Stimulated activated CD8-positive, alpha-beta memory T cell treated with anti-CD3 and anti-CD28 coated beads, Interleukin-15, amount 100 ng/mL, for 1 hour (primary cell): ENCODE data around the gene BPIFB1.

Experiments used
- DNase-seq: peaks from one replicate; pipeline ENCODE4 v3.0.0-alpha.2; 2020; ENCODE audit warnings: low read depth

Gene BPIFB1

DNA sequence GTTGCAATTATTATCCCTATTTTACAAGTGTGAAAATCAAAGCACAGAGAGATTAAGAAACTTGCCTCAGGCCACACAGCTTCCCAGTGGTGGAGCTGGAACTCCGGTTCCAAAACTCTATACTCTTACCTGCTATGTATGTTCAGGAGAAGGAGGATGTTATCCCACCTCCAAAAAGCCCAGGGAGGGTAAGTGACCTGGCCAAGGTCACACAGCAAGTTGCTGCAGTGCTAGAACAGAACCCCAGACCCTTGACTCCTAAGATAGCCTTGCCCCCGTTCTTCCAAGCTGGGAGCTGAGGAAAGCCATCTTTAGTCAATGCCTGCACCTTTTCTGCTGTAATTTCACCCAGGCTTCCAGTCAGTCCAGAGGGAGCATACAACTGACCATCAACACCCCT, 42.3 kb downstream of the BPIFB1 start:
- no peak for DNase-seq

DNA sequence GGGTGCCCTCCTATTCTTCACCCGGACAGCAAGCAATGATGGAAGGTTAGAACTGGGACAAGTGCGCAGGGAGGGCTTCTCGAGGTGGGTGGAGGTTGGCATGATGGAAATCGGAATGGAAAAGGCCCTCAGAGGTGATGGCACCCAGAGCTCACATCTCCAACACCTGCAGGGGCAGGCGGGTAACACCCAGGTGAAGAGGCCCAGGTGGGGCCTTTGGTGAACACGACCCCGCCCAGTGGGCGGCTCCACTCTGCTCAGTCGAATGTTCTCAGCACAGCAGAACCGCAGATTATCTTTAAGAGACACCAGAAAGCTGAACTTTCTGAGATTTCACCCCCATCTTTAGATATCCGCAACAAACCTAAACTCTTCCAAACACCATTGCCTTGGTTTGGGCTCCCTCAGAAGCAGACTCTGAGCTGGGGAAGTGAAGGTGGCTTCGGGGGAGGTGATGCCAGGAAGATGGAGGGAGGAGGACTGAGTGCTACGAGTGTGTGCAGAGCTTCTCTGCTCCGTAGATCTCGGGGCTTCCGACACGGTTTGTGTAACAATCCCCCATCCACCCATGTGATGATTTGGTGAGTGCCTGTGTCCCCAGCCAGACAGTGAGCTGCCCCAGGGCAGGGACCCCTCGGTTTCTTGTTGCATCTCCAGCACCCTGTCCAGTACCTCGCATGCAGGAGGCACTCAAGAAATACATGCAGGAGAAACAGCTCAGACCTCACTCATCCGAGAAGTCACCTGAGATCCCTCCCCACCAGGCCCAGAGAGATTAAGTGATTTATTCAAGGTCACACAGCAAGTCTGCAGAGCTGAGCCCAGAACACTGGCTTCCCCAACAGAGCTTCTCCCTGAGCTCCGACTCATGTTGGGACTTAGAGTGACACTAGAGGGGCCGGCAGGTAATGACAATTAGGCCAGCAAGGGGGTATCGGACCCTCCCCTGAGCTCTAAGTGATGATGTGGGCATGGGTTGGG, 45.4 kb downstream of the BPIFB1 start:
- DNase-seq: no peak

DNA sequence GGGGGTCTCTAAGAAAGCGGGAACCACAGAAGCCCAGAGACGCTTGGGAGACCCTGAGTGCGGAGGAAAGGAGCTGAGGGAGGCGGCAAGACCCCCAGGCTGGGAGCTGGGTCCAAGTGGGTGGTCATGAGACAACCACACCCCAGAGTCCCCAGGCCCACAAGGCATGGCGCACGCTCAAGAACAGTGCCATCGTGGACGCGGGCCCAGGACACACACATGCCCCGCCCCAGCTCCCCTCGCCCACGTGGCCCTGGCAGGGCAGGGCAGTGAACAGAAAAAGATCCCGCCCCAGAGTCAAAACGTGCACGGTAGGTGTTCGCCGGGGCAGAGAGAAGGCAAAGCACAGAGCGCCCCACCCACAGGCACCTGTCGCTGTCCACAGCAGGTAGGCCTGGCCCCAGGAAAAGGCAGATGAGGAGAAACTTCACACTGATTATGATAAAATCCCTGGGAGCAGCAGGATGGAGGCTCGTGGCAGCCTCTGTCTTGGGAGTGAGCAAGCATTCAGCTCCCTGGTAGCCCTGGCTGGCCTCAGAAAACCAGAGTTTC, 50.0 kb downstream of the BPIFB1 start:
- DNase-seq: no peak

DNA sequence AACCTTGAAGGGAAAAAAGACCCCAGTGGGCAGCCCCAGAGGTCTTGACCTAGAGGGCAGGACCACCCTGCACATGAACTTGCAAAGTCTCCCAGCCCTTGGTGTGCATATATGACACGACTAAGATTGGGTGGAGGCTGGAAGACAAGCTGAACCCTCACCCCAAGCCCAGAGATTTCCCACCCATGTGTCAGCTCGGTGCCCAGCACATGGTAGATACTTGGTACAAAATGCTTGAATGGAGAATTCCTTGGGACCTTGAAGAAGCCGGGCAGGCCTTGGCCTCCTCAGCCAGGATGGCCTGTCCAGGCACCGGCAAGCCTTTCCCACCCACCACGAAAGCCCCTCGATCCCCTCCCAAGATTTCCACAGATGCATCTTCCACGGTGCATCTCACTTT, 50.6 kb downstream of the BPIFB1 start:
- no peak for DNase-seq

DNA sequence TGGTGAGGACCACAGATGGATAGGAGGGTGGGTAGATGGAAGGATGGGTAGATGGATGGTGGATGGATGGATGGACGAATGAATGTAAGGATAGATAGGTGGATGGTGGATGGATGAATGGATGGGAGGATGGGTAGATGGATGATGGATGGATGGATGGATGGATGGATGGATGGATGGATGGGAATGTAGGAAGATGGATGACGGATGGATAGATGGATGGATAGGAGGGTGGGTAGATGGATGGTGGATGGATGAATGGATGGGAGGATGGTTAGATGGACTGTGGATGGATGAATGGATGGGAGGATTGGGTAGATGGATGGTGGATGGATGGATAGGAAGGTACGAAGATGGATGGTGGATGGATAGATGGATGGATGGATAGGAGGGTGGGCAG, 51.1 kb downstream of the BPIFB1 start:
- no peak for DNase-seq

DNA sequence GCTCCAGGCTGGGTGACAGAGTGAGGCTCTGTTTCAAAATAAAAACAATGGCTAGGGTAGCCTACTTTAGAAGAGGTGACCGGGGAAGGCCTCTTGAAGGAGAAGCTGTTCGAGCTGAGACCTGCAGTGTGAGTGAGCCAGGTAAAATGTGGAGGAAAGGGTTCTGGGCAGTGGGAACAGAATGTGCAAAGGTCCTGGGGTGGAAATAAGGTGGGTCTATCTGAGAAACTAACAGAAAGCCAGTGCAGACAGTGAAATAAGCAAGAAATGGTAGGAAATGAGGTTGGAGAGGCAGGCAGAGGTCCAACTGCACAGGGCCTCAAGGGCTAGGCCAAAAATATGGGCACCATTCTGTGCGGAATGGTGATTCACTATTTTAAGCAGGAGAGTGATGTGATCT, 53.4 kb downstream of the BPIFB1 start:
- DNase-seq: no peak

DNA sequence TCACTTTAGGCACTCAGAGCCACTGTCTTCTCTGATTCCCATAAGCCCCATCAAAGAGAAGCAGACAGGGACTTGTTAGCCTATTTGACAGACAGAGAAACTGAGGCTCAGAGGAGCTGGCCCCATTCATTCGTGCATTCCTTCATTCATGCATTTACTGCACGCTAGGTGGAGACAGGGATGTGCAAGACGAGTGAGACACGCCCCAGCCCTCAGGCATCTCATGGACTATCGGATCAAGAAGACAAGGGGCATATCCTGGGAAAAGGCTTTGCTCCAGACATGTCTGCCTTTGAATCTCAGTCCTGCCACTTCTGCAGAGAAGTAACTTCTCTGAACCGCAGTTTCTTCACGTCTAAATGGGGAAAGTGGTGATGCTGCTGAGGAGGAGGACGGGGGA, 54.1 kb downstream of the BPIFB1 start:
- no peak for DNase-seq

DNA sequence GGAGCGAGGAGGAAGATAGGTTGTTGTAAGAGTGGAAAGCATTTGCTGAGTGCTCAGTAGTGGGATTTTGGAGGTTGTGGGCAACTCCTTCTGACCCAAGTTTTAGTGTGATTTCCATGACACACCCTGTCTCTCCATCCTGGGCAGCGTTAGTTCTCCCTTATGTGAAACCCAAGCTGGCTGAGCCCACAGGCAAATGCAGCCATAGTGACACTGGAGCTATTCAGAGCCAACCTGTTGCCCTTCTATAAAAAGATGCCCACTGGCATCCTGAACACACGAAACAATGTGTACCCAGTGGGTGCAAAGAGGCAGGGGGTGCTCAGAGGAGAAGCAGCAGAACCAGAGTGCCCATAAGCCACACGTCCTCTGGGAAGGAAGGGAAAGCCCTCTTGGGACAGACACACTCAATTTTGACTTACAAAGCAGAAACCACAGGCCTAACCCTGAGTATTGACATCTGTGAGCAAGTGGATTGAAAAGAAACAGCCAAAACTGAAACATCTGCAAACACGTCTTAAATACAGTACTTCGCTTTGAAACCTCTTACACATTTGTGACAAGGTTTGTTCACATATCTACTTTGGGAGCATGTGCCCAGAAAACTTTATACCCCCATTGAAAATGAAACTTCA, 54.6 kb downstream of the BPIFB1 start:
- DNase-seq: no peak

DNA sequence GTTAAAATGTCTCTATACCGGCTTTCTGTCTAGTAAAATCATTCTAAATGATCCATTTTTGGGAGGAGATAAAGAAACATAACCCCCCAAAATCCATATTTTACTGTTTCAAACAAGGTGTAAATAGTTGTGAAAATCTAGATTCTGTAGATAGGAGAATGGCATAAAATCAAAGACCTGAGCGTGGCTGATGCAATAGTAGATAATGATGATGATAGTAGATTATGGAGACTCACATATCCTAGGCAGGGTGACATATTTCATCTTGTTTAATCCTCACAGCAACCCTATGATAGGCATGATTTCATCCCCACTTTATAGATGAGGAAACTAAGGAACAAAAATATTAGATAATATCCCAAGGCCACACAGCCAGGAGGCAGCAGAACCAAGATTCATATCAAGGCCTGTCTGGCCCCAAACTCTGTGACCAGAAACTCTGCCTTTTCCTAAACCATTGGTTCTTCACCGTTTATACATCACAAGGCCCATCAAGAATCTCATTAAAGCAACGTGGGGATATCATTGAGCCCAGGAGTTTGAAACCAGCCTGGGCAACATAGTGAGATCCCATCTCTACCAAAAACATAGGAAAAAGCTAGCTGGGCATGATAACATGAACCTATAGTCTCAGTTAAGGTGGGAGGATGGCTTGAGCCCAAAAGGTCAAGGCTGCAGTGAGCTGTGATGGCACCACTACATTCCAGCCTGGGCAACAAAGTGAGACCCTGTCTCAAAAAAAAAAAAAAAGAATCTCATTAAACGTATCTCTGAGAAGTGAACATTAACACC, 55.6 kb downstream of the BPIFB1 start:
- DNase-seq: no peak

DNA sequence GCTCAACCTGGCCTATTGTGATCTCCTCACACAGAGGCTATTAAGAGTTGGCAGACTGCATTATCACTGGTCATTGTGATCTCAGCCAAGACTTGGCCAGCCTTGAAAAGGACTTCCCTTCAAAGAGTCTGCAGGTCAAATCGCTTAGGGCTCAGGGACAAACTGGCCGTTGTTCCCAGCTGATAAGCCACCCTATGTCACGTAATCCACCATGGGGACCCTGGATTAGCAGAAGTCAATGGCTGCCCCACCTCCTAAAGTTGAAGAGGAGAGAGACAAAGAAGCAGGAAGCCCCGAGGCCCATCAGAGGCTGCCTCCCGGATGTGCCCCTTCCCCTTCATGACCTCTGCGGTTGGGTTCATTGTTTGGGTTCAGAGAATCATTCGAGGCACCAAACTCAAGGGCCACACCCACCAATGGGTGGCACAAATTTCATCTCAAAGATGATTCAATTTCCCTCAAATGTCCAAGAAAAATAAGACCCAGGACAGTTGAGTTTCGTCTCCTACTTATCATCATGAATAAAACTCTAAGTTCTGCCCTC, 56.6 kb downstream of the BPIFB1 start:
- no peak for DNase-seq

DNA sequence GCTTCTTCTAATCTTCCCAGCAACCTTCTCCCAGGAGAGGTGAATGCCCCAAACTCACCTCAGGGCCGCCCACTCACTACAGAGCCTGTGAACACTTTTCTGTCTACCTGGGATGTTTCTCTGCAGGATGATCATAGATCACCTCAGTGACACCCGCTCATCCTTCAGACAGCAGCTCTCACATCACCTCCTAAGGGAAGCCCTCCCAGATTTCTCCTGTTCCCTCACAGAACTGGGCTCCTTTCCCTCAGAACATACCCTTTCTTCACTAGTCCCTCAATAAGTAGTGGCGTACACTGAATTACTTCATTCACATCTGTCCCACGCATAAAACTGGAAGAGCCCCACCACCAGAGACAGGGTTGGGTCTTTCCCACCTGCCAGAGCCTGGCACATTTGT, 60.5 kb downstream of the BPIFB1 start:
- no peak for DNase-seq

DNA sequence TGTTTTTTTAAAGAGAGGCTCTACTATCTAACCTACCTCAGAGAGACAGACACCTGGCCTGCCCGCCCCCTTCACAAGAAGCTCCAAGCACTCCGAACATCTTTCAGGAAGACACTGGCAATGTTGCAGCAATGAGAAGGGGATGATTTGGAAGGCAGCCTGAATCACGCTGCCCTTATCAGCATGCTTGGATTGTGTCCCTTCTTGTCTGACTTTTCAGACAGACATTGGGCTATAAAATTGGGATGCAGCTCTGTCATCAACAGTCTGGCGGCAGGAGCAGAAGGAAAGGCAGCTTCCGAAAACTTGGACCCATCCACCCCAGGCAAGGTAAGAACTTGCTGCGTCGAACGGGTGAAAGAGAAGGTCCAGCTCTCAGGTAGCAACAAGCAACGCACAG, 62.3 kb downstream of the BPIFB1 start:
- DNase-seq: no peak

DNA sequence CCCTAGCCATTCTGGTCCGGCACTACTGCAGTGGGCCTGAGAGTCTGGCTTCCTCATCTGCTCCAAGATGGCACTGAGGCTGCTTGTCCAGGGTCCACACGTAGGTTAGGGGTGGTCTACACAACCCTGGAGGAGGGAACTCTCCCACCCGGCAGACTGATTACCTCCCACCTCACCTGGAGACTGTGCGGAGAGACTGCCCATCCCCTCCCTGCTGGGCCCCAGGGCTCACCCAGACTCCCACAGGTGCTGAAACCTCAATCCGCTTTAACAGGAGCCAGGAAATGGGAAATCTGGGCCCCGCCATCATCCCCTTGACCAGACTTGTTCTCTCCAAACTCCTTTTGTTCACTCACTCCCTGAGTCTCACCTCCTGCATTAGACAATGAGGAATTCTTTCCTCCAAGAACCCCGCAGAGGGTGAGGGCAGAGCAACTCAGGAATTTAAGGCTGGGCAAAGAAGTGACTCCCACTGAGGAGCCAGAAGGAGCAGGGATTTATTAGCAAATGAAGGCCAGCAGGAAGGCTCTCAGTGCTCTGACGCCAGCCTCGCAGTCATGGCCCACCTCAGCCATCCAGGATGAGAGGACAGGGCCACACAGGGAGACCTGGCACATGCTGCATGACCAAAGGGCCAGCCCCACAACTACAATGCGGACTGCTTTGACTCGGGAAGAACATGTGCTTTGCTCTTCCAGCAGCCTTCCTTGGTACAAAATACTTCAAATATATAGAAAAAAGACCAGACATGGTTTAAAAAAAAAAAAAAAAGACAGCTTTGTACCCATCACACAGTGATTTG, 65.3 kb downstream of the BPIFB1 start:
- no peak for DNase-seq

DNA sequence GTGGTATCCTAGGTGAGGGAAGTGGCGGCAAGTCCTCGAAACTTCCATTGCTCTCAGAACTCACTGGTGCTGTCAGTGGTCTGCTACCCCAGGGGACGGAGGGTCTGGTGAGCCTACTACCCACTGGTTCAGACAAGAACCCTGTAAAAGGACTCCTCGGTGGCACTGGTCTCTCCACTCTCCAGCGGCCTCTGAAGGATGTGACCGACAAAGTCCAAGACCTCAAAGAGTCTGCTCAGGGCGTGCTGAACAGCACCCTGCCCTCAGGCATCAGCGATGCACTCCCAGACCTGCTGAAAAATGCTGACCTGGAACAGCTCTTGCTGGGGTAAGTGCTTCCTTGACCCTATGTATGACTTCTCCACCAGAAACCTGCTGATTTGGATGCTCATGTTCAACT, 66.5 kb downstream of the BPIFB1 start:
- no peak for DNase-seq

DNA sequence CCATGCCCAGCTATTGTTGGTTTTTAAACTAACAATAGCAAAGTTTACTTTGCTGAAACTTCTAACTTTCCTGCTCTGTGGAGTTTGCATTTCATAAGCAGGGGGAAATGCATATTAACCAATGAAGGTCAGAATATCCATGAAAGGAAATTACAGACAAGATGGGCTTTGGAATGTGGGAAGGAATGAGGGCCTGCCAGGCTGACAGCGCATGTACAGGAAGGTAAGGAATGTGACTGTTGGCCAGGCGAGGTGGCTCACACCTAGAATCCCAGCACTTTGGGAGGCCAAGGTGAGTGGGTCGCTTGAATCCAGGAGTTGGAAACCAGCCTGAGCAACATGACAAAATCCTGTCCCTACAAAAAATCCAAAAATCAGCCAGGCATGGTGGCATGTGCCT, 68.7 kb downstream of the BPIFB1 start:
- no peak for DNase-seq

DNA sequence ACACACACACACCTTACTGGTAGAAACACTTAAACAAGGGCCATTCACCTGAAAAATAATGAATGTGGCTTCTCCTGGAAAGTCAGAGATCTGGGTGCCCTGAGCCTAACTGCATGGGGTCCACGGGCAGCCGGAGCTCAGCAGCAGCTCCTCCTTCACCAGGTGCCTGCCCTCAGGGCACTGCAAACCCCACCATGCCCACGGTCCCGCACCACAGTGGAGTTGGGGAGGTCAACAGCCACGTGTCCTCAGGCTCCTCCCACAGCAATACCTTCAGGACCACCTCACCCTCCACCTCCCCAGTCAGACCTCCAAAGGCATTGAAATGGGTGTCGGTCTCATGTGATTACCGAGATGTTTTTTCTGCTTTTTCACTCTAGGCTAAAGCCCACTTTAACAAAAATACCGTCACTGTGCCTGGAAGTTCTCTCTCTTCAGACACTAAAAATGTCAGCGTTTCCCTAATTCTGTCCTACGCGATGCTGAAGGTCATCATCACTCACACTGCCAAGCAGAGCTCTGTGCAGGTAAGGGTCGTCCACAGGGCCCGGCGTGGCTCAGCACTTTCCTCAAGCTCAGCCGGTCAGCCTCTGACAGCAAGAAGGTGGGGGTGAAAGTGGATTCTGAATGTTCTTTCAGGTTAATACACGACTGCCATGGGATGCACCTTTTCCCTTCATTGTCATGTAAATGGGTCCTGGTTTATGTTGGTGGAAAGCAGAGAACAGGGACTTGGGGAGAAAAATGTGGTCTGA, 69.4 kb downstream of the BPIFB1 start:
- no peak for DNase-seq

DNA sequence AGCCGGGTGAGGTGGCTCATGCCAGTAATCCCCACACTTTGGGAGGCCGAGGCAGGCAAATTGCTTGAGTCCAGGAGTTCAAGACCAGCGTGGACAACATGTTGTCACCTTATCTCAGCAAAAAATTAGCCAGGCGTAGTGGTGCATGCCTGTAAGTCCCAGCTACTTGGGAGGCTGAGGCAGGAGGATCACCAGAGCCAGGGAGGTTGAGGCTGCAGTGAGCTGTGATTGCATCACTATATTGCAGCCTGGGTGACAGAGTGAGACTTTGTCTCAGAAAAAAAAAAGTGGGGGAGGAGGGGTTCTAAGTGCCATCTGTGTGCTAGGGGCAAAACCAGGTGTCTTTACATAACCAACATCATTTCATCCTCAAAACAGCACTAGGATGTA, 70.0 kb downstream of the BPIFB1 start:
- no peak for DNase-seq
